ENCODE results near the gene PRXL2B.
"Not testable (repeated sequence)": the region's sequence is repeated elsewhere in the genome, so short reads cannot be mapped to it uniquely, and the experiment has no call there.

PRXL2B gene

DNA sequence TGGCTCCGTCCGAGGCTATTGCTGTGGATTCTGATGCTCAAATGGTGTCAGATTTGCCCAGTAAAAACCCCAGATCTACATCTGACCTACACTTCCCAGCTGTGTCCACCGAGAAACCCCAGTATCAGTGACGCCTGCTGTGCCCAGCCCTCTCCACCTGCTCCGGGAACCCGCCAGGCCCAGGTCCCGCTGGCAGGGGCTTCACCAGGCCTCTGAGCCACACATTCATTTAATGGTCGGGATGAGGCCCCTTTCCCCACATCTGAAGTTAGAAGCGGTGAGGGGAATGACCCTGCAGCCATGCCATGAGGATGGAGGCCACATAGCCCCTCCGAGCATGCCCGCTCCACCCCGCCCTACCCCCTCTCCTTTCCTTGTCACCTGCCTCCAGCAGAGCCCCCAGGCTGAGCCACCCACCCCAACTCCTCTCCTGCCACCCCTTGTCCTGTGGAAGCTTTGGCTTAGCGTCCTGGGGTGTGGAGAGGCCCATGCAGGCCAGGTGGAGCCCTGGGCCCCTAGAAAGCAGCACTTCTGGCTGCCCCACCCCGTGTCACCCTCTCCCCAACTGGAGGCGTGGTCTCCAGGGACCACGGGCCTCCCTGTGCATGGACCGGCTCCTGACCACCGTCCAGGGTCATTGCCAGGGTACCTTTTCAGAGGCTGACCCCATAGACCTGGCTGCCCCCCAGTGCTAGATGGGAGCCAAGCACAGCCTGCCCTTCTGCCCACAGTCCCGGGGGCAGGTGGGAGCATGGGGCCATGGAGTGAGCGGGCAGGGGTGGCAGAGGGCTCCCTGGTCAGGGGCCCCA is 22.4 kb upstream of the PRXL2B start:
- no peak for DNase-seq (ENCODE audit: low spot score)

DNA sequence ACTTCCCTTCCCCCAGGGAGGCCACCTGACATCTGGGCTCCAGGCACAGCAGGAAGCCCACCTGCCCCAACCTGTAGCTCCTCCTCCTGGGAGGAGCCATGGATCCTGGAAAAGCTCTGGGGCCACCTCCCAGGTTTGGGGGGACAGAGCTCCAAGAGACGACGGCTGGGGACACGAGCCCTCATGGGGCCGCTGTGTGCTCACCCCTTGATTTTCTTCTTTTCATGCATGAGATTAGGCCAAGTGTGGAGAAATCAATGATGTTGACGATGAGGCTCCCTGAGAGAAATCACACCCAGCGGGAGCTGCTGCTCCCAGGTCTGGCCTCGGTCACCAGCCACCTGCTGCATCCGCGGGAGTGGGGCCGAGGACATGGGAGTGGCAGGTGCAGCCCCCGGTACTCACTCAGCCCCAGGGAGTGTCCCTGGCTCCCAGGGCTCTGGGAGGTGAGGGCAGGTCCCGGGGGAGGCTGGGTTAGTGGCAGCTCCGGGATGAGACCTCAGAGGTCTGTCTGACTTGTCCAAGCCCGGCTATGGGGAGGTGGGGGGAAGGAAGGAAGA is 21.7 kb upstream of the PRXL2B start:
- DNase-seq (ENCODE audit: low spot score) = no peak

DNA sequence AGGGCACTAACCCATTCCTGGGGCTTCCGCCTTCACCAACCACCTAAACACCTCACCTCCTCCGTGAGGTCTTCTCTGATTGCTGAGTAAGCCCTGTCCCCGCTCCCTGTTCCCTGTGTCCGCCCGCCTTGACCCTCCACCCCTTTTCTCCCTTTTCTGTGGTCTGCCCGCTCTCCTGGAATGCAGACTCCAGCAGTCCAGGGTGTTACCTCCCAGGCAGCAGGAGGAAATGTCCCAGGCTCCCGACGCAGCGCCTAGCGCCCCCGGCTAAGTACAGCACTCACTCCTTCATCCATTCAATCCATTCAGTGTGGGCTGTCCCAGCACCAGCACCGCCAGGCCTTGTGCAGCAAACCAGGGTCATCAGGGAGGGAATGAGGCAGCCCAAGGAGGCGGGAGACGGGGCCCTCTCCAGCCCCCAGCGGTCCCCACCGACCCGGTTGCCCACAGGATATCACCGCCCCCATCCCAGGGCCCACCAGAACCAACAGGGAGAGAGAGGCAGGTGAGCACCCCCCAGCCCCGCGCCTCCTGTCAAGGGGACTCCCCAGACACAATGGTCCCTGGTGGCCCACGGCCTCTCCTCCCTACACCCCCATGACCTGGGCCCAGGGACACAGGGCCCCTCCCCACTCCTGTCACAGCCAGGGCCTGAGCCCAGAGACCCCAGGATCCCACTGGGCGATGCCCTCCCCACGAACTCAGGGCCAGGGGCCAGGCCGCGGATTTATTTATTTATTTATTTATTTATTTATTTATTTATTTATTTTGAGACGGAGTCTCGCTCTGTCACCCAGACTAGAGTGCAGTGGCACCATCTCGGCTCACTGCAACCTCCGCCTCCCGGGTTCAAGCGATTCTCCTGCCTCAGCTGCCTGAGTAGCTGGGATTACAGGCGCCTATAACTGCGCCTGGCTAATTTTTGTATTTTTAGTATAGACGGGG is 20.2 kb upstream of the PRXL2B start:
- no peak for DNase-seq (ENCODE audit: low spot score)

DNA sequence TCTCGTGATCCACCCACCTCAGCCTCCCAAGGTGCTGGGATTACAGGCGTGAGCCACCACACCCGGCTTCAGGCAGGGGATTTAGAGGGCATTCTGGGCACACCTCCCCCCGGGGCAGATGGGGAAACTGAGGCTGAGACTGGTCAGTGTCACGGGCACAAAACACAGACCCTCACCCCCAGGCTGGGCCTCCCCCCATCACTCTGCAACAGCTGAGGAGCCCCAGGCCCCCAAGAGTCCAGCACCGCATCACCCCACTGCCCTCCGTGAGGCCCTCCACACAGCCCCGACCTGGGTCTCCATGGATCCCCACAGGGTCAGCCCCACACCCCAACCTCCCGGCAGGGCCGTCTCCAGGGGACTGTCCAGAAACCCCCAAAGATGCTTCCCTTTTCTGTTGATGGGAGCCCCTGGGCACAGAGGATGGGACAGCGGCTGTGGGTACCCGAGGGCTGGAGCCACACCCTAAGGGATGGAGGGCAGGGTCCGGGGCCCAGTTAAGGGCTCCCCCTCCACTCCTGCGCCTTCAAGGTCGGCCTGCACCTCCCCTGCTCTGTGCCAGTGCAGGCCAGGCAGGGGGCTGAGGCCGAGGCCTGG is 19.4 kb upstream of the PRXL2B start:
- no peak for DNase-seq (ENCODE audit: low spot score)

DNA sequence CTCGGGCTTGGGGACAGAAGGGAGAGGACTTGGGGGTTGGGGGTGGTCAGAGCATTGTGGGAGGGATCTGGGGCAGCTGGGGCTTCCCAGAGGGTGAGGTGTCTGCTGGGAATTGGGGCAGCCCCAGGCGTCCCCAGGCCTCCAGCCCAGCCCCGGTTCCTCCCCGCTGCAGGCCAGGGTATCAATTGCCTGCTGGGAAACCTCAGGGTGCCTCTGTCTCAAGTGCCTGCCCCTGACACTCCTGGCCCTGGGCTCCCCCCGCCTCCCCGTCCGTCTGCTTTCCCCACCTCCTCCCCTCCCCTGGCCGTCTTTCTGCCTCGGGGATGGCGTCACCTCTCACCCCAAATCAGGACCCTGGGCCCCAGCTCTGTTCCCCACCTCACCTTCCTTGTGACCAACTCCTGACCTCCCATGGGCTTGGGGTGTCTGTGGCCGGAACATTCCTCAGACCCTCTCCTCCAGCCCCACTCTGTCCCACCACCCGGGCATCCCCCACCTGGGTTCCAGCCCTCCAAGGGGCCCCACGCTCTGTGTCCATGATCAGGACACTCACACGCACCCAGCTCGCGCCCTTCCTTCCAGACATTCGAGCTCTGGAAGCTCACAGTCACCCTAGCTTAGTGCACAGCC is 18.3 kb upstream of the PRXL2B start:
- DNase-seq (ENCODE audit: low spot score) = not testable (repeated sequence)

DNA sequence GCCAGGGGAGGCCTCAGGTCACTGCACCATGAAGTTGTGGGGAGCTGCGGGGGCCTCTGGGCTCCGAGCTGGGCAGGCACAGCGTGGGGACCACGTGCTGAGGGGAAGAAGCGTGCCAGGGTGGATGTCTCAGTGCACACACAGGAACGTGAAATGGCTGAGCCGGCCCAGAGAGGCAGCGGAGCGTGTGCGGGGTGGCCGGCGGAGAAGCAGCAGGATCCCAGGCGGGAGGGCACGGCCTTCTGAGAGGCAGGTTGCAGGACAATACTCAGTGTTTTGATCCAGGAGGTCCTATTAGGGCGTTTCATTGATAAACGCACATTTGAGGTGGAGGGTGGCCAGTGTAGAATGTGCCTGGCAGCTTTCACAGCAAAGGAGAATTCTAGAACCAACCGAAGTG is 17.5 kb upstream of the PRXL2B start:
- no peak for DNase-seq (ENCODE audit: low spot score)

DNA sequence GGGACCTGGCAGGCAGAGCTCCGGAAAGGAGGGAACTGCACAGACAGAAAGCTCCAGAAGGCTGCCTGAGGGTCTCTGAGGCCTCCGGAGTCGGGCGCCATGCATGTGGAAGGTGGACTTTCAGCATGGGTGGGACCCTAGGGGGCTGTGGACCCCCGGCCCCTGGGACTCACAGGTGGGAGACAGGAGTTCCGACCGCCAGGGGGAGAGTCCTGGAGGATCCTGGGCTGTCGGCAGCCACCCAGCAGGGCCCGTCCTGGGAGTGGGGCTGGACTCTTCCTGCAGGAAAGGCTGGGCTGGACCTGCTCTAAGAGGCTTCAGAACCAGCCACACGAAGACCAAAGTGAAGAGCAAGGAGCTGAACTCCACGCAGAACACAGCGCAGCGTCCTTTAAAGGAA is 16.9 kb upstream of the PRXL2B start:
- DNase-seq (ENCODE audit: low spot score) = not testable (repeated sequence)

DNA sequence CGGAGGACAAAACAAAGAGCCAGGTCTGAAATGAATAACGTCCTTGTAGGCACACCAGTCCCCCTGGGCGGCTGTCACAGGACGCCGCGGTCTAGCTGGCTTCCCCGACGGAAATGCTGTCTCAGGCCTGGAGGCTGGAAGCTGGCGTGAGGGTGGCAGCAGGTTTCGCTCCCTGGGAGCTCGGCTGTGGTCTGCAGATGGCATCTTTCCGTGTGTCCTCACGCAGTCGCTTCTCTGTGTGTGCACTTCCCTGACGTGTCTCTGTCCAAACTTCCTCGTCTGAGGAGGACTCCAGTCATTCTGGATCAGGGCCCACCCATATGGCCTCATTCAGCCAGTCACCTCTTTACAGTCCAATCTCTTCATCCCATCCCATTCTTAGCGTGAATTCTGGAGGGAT is 16.2 kb upstream of the PRXL2B start:
- peak; percentile 22 for DNase-seq (ENCODE audit: low spot score)

DNA sequence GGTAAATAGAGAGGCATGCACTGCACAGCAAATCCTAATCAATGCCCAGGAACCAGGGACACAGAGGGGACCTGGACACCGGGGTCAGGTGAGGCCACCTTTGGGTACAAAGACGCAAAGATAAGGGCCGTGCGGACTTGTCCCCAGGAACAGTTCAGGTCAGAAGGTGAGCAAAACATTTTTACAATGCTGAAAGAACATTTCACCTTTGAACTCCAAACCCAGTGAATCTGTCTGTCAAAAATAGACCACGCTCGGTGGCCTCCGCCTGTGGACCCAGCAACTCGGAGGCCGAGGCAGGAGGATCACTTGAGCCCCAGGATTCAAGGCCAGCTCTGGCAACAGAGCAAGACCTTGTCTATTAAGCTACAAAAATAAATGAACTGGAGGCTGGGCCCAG is 15.2 kb upstream of the PRXL2B start:
- DNase-seq (ENCODE audit: low spot score) = no peak

DNA sequence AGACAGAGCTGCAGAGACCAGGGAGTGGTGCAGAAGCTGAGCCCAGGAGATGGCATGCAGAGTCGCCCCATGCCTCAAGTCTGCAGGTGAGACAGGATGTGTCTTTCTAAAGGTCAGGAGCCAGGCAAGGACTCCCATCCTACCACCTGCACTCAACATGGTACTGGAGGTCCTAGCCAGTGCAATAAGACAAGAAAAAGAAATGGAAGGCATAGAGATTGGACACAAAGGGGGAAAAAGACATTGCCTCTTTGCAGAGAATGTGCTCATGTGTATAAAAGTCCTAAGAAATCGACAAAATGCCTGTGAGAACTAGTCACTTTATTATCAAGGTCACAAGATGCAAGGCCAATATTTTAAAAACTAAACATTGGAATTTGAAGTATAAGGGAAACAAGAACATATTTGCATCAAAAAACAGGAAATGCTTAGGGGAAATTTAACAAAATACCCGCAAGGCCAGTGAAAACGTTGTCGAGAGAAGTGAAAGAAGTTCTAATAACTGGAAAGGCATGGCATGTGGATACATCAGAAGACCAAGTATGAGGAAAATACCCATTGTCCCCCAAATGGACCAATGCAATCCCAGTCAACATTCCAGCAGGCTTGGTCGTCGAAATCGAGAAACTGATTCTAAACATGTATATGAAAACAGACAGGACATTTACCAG is 13.2 kb upstream of the PRXL2B start:
- no peak for DNase-seq (ENCODE audit: low spot score)

DNA sequence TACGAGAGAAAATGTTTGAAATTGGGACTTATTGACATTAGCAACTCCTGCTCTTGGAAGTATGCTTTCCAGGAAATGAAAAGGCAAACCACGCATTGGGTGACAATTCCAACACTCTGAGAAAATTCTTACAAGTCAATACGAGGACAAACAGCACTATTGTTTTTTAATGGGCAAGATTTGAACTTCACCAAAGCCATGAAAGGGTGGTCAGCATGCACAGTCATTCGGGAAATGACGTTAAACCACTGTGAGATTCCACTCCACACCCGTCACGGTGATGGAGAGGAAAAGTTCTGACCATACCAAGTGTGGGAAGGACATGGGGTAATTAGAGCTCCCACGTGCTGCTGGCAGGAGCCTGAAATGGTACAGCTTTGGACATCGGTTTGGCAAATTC is 12.2 kb upstream of the PRXL2B start:
- DNase-seq (ENCODE audit: low spot score) = no peak

DNA sequence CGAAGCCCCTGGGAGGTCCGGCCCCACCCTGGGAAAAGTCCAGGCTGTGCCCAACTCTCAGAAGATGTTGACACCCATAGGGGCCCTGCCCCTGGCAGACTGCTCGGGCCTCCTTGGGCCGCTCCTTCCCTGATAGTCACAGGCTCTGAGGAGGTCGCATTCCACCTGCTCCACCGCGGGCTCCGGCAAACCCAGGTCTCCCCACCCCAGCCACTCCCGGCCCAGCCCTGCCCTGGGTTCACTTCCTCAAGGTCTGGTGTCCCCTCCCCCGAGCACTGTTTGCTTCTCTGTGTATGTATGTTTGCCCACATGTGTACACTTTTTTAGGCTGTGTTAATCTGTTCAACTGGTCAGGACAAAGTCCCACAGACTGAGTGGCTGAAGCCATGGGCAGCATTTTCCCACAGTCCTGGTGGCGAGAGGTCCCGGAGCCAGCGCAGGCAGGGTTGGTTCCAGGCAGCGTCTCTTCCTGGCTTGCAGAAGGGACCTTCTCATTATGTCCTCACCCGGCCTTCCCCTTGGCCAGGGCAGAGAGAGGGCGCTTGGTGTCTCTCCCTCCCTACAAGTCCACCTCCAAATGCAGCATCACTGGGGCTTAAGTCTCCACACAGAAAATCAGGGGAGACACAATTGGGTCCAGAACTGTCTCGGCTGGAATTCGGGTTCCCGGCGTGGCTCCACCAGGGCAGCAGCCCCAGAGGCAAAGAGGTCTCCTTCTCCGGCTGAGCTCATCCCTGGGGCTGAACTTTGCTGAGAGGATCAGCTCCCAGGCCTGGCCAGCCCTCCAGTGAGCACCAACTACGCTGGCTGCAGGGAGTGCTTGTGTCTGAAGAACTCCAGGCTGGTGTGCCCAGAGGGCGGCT is 10.5 kb upstream of the PRXL2B start:
- DNase-seq (ENCODE audit: low spot score) = no peak

DNA sequence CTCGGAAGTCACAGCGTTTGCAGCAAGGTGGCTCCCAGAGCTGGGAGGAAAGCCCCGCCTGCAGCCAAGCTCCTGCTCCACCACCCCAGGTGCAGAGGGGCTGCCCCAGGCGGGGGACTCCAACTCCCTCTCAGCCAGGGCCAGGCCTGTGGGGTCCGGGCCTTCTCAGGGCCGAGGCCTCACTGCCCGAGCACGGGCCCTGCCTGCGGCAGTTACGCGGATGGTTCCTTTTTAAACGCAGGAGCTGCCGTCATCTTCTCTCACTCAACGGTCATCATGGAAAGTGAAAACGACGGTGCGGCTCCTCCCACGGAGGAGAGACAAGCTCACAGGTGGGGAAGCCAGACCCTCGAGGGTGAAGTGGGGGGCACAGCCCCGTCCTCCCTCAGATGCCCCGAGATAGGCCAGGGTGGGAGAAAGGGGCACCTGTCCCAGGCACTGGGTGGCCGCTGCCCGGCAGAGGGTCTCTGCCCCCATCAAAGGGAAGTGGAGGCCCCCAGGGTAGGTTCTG is 9.0 kb upstream of the PRXL2B start:
- not testable (repeated sequence) for DNase-seq (ENCODE audit: low spot score)

DNA sequence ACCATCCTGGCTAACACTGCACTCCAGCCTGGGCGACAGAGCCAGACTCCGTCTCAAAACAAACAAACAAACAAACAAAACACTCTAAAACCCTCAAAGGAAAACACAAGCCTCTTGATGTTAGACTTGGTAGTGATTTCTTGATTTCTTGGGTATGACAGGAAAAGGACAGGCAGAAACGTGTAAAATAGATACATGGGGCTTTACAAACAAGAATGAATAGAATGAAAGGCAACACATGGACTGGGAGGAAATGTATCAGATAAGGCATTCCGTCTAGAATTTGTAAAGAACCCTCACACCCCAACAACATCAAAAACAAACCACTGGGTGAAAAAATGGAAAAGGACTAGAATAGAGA is 7.8 kb upstream of the PRXL2B start:
- DNase-seq (ENCODE audit: low spot score) = no peak

DNA sequence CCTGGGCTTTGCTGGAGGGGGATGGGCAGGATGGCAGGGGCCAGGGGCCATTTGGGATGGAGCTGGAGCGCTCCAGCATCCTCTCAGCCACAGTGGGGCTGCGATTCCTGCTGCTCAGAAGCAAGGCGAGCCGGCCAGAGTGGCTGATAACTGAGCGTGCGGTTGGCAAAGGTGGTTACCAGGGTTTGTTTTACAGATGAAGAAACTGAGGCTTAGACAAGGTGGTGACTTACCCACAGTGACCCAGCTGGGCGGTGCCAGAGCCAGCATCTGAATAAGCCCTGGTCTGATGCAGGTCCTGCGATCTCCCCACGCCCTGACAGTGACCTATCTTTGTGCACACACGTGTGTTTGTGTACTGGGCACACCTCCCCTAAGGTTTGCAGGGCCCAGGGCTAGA is 5.9 kb upstream of the PRXL2B start:
- no peak for DNase-seq (ENCODE audit: low spot score)

DNA sequence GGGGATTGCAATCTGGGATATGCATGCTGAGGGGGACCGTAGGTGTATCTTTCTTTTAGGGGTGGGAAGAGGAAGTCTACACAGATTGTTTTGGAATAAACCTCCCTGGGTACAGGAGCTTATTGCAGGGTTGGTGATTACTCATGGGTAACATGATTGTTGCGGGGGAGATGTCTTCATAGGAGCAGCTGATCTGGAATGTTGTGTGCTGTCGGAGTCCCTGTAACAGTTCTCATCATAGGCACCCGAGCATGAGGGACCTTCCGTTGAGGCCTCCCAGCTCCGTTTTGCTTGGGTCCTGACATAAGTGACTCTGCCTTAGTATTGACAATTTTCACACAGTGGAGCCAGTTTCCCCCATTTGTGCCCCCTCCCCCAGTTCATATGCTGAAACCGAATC is 4.2 kb upstream of the PRXL2B start:
- no peak for DNase-seq (ENCODE audit: low spot score)

DNA sequence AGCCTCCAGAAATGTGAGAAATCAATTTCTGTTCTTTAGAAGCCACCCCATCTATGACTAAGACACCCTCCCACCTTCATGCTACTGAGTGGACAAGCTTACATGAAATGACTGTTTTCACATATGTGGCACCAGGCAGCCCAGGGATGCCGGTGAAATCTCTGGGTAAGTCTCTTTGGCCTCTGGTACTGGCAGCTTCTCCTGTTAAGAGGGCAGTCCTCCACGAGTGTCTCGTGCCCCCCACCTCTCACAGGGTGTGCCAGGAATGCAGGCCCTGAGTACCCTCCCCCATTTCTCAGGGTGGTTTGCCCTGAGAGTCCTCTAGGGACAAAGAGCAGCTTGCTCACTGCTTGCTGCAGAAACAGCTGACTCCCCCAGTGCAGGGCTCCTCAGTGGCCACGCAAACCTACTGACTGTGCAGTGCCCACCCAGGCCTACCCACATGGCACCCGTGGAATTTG is 3.2 kb upstream of the PRXL2B start:
- DNase-seq (ENCODE audit: low spot score) = no peak

DNA sequence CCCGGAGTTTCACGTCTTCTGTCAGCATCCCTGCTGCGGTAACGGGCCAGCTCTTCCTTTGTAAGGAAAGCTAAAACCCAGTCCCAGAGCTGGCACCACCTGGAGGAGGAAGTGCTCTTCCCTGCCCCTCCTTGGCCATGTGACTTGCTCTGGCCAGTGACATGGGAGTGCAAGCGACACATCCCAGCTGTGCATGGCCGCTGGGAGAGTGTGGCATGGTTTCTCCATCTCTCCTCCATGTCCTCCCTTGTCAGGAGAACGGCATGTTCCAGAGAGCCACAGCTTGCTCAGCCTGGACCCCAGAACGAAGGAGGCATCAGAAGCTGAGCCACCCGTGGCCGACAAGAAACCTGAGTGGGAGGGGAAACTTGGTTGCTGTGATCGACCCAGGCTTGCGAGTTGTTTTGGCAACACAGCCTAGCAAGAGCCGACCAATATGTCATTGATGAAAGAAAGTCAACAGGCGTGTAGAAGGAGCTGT is 2.7 kb upstream of the PRXL2B start:
- DNase-seq (ENCODE audit: low spot score) = no peak

DNA sequence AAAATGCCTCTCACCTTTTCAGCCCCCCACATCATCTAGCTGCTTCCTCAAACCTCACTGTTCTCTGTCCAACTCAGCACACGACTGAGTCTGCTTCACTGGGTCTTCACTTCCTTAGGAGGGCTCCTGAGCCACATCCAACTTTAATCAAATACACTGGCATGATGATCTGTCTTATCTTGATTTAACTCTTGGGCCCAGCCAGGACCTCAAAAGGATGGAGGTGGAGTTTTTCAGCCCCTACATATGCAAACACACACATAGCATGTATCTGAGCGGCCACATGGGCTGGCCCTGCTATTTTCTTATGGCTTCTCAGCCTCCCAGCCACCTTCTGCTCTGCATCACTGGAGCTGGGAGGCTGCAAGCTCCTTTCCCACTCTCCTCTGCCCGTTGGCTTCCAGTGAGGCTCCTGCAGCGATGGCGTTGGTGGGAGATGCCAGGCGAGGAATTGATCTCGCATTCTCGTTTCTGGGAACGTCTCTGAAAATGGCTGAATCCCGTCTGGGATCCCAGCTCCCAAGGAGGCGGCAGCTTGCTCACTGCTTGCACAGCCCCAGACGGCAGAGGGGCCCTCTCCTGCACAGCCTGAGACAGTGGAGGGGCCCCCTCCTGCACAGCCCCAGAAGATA is 1.8 kb upstream of the PRXL2B start:
- DNase-seq (ENCODE audit: low spot score) = peak; percentile 18
